ENCODE measurements around the gene ODAD4. TPM values are rescaled to one million over a fixed set of nuclear protein-coding genes. Genes with fewer than 3 reads are reported as not detected.

The ODAD4 gene
- total RNA-seq: under 1 TPM; 0.58 to 0.84 TPM

- Mint-ChIP-seq H3K27me3 (no peaks in the 10 kb centered on the region), H3K36me3 (peaks cover 4% of the 10 kb centered on the region), H3K4me3 (peak within 1 kb of the TSS; percentile 96), H3K27ac (peak within 1 kb of the TSS; percentile 95), H3K9me3 (no peaks in the 10 kb centered on the region), H3K4me1 (peaks cover 19% of the 10 kb centered on the region)
- DNase-seq: peak; percentile 97
Observed at GRCh38 chr17:41930009-41930832, at the start of gene ODAD4. ODAD4 (plus strand) TSS chr17:41930617; CDS start chr17:41930724, 107 bp downstream.

GRCh38 chr17:41882756-41883155, 47.7 kb upstream of the ODAD4 start:
- H3K4me1 Mint-ChIP-seq: no peaks in the 10 kb centered on the region
- no peak overlapping the region for H3K4me3 Mint-ChIP-seq
- no peaks in the 10 kb centered on the region for H3K9me3 Mint-ChIP-seq
- DNase-seq: no peak
- no peaks in the 10 kb centered on the region for H3K27me3 Mint-ChIP-seq
- no peak overlapping the region for H3K27ac Mint-ChIP-seq
- H3K36me3 Mint-ChIP-seq: peaks cover 36% of the 10 kb centered on the region

- no peak for DNase-seq
- no peaks in the 10 kb centered on the region for H3K9me3 Mint-ChIP-seq
- no peak overlapping the region for H3K27ac Mint-ChIP-seq
- no peak overlapping the region for H3K4me3 Mint-ChIP-seq
- H3K27me3 Mint-ChIP-seq: no peaks in the 10 kb centered on the region
- peaks cover 36% of the 10 kb centered on the region for H3K36me3 Mint-ChIP-seq
- no peaks in the 10 kb centered on the region for H3K4me1 Mint-ChIP-seq
Observed at GRCh38 chr17:41885733-41886132, 44.7 kb upstream of the ODAD4 start.

- Mint-ChIP-seq H3K4me3 (no peak overlapping the region), H3K36me3 (peaks cover 31% of the 10 kb centered on the region), H3K27me3 (no peaks in the 10 kb centered on the region), H3K9me3 (no peaks in the 10 kb centered on the region), H3K4me1 (no peaks in the 10 kb centered on the region), H3K27ac (no peak overlapping the region)
- DNase-seq: no peak
Observed at GRCh38 chr17:41888332-41888965, 42.0 kb upstream of the ODAD4 start.

GRCh38 chr17:41891135-41892020, 39.0 kb upstream of the ODAD4 start:
- H3K9me3 Mint-ChIP-seq: no peaks in the 10 kb centered on the region
- no peak overlapping the region for H3K4me3 Mint-ChIP-seq
- no peak for DNase-seq
- H3K27ac Mint-ChIP-seq: no peak overlapping the region
- H3K36me3 Mint-ChIP-seq: peaks cover 27% of the 10 kb centered on the region
- H3K4me1 Mint-ChIP-seq: no peaks in the 10 kb centered on the region
- H3K27me3 Mint-ChIP-seq: no peaks in the 10 kb centered on the region

- H3K36me3 Mint-ChIP-seq: peaks cover 27% of the 10 kb centered on the region
Observed at GRCh38 chr17:41892021-41892376, 38.4 kb upstream of the ODAD4 start.

GRCh38 chr17:41893384-41893783, 37.0 kb upstream of the ODAD4 start:
- Mint-ChIP-seq H3K4me1 (no peaks in the 10 kb centered on the region), H3K36me3 (peaks cover 15% of the 10 kb centered on the region), H3K4me3 (no peak overlapping the region)

More at GRCh38 chr17:41892021-41892376, 38.4 kb upstream of the ODAD4 start:
- H3K27ac Mint-ChIP-seq: no peak overlapping the region
- H3K4me3 Mint-ChIP-seq: no peak overlapping the region
- no peaks in the 10 kb centered on the region for H3K27me3 Mint-ChIP-seq
- DNase-seq: no peak
- H3K4me1 Mint-ChIP-seq: no peaks in the 10 kb centered on the region
- no peaks in the 10 kb centered on the region for H3K9me3 Mint-ChIP-seq

GRCh38 chr17:41894791-41895331, 35.6 kb upstream of the ODAD4 start:
- Mint-ChIP-seq H3K36me3 (peaks cover 17% of the 10 kb centered on the region), H3K4me3 (no peak overlapping the region), H3K27ac (no peak overlapping the region), H3K27me3 (no peaks in the 10 kb centered on the region), H3K9me3 (no peaks in the 10 kb centered on the region), H3K4me1 (no peaks in the 10 kb centered on the region)
- no peak for DNase-seq

More at GRCh38 chr17:41893384-41893783, 37.0 kb upstream of the ODAD4 start:
- Mint-ChIP-seq H3K9me3 (no peaks in the 10 kb centered on the region), H3K27ac (no peak overlapping the region), H3K27me3 (no peaks in the 10 kb centered on the region)
- DNase-seq: no peak

- Mint-ChIP-seq H3K4me1 (no peaks in the 10 kb centered on the region), H3K27me3 (no peaks in the 10 kb centered on the region), H3K9me3 (no peaks in the 10 kb centered on the region), H3K36me3 (peaks cover 15% of the 10 kb centered on the region), H3K4me3 (no peak overlapping the region), H3K27ac (no peak overlapping the region)
- DNase-seq: no peak
Observed at GRCh38 chr17:41895617-41896016, 34.8 kb upstream of the ODAD4 start.

- Mint-ChIP-seq H3K27me3 (no peaks in the 10 kb centered on the region), H3K36me3 (peaks cover 23% of the 10 kb centered on the region), H3K9me3 (no peaks in the 10 kb centered on the region), H3K4me1 (no peaks in the 10 kb centered on the region), H3K4me3 (no peak overlapping the region), H3K27ac (no peak overlapping the region)
- no peak for DNase-seq
Observed at GRCh38 chr17:41896726-41897125, 33.7 kb upstream of the ODAD4 start.

GRCh38 chr17:41901646-41902045, 28.8 kb upstream of the ODAD4 start:
- Mint-ChIP-seq H3K27me3 (no peaks in the 10 kb centered on the region), H3K9me3 (no peaks in the 10 kb centered on the region), H3K4me1 (no peaks in the 10 kb centered on the region), H3K36me3 (peaks cover 22% of the 10 kb centered on the region), H3K4me3 (no peak overlapping the region), H3K27ac (no peak overlapping the region)
- no peak for DNase-seq

GRCh38 chr17:41904242-41904841, 26.1 kb upstream of the ODAD4 start:
- Mint-ChIP-seq H3K4me3 (no peak overlapping the region), H3K4me1 (no peaks in the 10 kb centered on the region), H3K27ac (no peak overlapping the region), H3K9me3 (no peaks in the 10 kb centered on the region), H3K27me3 (no peaks in the 10 kb centered on the region), H3K36me3 (peaks cover 25% of the 10 kb centered on the region)
- DNase-seq: no peak

GRCh38 chr17:41905172-41905571, 25.2 kb upstream of the ODAD4 start:
- no peak for DNase-seq
- no peaks in the 10 kb centered on the region for H3K4me1 Mint-ChIP-seq
- H3K36me3 Mint-ChIP-seq: peaks cover 22% of the 10 kb centered on the region

GRCh38 chr17:41906465-41907184, 23.8 kb upstream of the ODAD4 start:
- H3K27ac Mint-ChIP-seq: no peak overlapping the region
- no peak for DNase-seq
- H3K36me3 Mint-ChIP-seq: peaks cover 15% of the 10 kb centered on the region
- H3K27me3 Mint-ChIP-seq: no peaks in the 10 kb centered on the region
- no peaks in the 10 kb centered on the region for H3K9me3 Mint-ChIP-seq
- no peak overlapping the region for H3K4me3 Mint-ChIP-seq
- H3K4me1 Mint-ChIP-seq: no peaks in the 10 kb centered on the region

More at GRCh38 chr17:41905172-41905571, 25.2 kb upstream of the ODAD4 start:
- Mint-ChIP-seq H3K9me3 (no peaks in the 10 kb centered on the region), H3K4me3 (no peak overlapping the region), H3K27me3 (no peaks in the 10 kb centered on the region), H3K27ac (no peak overlapping the region)
